GM21576 (cell line): Measurements from ENCODE around the gene PKHD1.
"Not testable (repeated sequence)": the region's sequence is repeated elsewhere in the genome, so short reads cannot be mapped to it uniquely, and the experiment has no call there.

Source experiments
- ATAC-seq: cut with Tn5 transposase; IDR thresholded peaks from one replicate; pipeline ENCODE4 v1.9.1; 2021; ENCODE audit warnings: mild to moderate bottlenecking, moderate library complexity; ENCODE audit not compliant: unreplicated experiment

The PKHD1 gene

DNA sequence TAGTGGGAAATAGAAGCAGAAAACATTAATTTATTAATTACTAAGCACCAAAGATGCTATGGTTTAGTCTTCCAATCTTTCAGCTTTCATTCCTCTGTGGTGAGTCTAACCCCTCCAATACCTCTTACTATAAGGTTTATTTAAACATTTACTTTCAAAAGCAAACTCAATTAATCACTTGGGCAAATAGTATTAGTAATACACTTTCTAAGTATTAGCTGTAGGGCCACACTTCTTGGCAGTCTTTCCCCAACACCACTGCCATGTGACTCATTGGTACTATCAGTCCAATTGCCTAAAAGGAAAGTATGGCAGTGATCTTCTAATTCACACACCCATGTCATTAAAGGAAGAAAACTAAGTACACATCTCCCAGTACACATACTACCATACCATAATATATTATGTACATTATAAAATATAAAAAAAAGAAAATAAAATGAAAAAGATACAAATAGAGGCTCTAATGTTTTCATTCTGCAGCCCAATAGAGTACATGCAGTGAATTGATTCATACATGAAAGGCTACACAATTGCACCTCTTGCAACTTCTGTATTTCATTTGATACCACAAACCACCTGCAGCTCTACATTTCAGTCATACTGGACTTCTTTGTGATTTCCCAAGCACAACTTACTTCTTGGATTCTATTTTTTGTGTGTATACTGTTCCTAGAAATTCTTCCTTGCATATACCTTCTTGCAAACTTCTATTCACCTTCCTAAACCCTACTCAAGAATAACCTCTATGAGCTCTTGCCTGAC is 218.6 kb downstream of the PKHD1 start:
- ATAC-seq, result no peak

GRCh38 chr6:51866867-51867266 is 220.5 kb downstream of the PKHD1 start:
- no peak for ATAC-seq

GRCh38 chr6:51865996-51866395 is 221.4 kb downstream of the PKHD1 start:
- ATAC-seq, result no peak

DNA sequence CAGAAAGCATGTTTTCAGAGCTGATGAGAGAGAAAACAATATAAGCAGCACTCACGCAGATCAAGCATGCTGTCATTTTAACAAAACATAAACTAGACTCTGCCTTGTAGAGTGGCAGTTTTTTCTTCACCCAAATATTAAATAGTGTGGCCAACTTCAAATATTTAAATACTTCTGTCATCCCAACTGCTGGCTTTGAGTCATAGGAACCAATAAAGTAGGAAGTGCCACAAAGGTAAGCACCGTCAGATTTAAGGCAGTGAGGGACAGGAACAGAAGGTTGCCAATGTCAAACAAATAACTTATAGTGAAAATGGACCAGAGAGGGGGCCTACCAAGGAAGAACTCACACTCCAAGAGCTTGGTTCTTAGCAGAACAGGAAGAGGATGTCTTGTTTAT is 222.2 kb downstream of the PKHD1 start:
- ATAC-seq, result no peak

DNA sequence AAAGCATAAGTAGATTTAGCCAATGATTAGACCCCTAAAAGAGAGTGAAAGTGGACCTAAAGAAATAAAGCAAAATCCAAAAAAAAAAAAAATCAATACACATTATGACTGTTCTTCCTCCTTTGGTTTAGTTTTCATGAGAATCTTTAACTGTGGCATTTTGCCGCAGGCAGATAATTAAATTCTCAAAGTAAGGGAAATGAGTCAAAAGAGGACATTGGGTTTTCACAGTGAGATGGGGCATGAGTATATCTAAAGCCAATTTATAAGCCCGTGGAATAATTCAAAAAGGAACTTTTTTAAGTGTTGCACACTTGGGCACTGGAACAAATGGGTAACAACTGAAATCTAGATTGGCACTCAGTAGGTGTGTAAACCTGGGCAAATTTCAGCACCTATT is 230.3 kb downstream of the PKHD1 start:
- no peak for ATAC-seq

DNA sequence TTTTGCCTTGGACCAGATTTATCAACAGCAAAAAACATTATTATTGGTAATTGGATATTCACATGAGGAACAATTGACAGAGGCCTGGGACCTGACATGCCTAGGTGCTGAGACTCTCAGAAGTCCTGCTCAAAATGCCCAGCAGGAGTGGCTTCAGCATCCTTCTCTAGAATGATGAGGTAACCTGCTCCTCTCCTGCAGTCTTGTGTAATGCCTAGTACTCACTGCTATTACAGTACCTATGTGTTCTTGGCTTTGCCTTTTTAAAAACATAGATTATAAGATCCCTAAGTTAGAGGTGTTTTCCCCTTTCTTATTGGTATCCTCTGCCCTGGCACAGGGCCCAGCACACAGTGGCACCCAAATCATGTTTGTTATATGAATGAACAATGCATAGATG is 230.9 kb downstream of the PKHD1 start:
- no peak for ATAC-seq

GRCh38 chr6:51855310-51856082 is 231.9 kb downstream of the PKHD1 start:
- ATAC-seq, result peak; percentile 76

DNA sequence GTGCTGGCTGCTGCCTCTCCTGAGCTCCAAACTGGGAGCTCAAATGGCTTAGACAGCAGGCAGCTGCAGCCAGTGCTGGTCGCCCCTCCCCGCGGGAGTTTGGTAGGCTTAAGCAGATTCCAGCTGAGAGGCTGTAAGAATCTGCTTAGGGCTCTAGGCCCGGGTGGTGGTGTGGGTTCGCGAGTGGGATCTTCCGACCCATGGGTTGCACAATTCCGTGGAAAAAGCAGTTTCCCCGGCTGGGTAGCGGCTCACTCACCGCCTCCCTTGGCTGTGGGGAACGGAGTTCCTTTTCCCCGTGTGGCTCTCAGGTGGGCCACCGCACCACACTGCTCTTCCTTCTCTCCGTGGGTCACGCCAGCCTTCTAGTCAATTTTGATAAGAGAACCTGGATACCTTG is 232.5 kb downstream of the PKHD1 start:
- ATAC-seq, result no peak

- no peak for ATAC-seq
These were observed 233.1 kb downstream of the PKHD1 start for GRCh38 chr6:51854347-51854746.

GRCh38 chr6:51853109-51853508 is 234.3 kb downstream of the PKHD1 start:
- ATAC-seq, result not testable (repeated sequence)

DNA sequence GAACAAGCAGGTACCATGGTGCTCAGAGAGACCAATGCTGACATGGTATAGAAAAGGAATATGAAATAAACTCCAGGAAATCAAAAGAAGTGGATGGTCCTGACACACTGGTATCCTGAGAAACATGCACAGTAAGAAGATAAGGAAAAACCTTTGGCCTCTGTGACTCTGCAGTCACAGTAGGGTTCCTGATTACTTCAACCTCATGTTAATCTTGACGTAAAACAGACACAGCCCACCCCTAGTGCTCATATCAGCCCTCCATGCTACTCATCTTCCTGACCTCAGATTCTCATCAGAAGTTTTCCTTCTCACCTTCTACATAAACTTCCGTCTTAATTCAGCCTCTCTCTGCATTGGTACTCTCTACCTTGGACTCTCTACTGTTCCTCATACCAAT is 240.9 kb downstream of the PKHD1 start:
- no peak for ATAC-seq

DNA sequence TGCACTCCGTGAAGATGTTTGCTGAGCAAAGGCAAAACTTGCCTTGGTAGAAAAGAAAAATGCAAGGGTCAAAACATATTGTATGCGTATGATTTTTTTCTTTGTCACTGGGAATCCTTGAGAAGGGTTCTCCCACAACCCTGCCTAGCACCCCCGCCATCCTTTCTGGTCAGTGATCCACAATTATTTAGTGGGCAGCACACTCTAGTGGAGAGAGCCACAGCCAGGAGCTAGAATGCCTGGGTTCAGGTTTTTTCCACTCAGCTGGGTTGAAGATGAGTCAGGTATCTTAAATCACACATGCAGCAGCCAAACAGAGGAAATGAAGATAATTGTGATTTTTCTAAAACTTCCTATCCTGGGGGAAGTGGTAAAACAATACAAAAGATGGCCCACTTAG is 243.1 kb downstream of the PKHD1 start:
- no peak for ATAC-seq

DNA sequence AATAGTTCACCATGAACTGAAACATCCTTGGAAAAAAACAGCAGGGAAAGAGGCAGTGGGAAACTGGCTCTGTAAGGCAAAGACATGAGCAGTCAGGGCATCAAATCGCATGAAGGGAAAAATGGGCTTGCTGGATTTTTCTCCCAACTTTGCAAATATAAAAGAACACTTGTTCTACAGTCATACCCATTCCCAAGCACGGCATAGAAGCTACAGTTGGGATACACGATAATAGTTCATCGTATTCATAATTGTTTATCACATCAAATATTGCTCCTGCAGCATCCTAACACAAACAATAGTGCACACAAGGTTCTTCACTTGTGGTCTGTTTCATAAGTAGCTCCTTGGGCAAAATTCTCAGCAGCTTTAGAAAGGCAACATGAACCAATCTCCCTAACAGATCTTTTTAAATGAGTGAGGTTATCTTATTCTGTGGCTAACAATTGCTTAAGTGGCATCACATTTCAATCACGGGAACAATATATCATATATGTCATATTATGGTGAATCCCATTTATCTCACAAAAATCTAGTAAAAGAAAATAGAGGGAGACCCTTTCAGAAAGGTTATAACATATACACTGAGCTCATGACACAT is 243.9 kb downstream of the PKHD1 start:
- ATAC-seq, result no peak

GRCh38 chr6:51842804-51843378 is 244.5 kb downstream of the PKHD1 start:
- ATAC-seq, result no peak

DNA sequence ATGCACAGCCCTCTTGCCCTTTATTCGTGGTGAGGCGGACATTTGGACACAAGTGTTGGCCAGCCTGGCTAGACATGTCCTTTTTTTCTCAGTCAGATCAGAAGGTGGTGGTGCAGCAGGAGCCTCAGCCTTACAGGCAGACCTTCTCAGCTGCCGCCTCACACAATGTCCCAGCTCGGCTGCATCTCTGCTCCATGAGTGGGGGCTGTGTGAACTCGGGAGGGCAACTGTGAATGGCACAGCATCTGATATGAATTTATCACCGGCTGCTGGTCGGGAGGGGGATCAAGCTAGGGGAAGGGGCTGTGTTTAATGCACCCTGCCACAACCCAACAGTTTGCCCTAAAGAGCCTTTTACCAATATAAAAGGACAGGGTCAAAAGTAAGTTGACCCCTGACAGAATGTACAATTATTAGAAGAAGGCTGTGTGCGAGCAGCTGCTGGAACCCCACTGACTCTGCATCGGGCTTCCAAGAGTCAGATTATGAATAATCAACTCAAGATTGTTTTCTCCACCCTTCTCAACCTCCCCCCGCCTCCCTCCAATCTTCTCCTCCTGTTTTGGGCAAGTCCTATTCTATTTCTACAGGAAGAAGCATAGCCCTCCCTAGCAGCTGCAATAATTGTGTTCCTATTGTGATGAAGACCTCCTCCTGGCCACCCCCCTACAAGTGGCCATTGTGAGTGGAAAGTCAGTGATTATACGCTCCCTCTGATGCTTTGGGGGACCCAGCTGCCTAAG is 245.2 kb downstream of the PKHD1 start:
- no peak for ATAC-seq

DNA sequence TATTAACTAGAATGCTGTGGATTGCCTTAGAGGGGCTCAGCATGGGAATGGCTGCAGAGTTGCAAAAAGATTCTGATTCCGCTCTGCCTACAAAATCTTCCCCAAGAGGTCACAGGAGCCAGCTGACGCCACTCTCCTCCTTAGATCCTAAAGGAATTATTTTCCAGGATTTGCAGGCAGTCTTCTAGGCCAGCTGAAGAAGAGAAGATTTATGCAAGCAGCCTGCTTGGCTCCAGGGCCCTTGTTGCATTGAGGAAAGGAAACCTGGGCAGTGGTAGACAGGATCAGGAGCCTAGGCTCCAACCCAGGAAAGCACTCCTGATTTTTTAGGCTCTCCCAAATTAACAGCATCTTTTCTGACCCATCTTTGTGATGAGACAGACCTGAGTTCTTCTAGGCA is 245.8 kb downstream of the PKHD1 start:
- no peak for ATAC-seq

GRCh38 chr6:51839726-51840374 is 247.6 kb downstream of the PKHD1 start:
- ATAC-seq, result no peak

DNA sequence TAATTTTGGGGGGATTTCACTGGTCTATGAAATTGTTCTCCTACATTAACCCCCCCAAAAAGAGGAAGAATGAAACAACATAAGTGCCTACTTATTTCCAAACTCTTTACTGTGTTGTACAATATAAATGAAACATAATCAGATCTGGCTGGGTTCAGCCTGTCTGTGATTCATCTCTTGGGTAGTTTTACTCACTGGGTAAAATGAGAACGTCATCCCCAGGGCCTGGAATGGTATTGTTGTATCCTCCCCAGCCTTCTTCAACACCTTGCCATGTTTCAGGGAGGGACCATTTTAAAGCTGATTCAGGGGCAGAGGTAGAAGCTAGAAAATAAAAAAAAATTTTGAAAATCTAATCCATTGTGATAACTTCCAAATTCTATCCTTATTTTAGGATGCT is 256.7 kb downstream of the PKHD1 start:
- no peak for ATAC-seq

DNA sequence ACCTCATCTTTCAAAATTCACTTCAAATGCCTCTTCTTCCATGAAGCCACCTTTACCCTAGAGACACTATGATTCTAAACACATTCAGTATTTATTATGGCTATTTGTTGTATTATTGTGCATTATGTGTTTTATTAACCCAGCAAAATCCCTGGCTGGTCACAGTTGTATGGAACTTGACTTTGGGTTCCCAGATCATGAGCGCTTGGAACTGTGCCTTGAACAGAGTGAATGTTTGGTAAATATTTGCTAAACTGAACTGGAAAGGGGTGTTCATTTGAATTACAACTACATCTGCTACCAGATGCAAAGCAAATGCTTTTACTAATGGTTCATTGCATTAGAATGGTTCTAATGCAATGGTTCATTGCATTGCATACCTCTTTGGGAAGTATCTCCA is 259.8 kb downstream of the PKHD1 start:
- ATAC-seq, result no peak

- ATAC-seq, result no peak
These were observed 262.5 kb downstream of the PKHD1 start for GRCh38 chr6:51824940-51825339.
